OCI-M1 (cell line): ENCODE data around the gene CROCC2.

ENCODE experiments used
- DNase-seq: peaks from one replicate; lab custom pipeline; 2025; lab: John Stamatoyannopoulos, UW

CROCC2 gene

GRCh38 chr2:240906141-240906910 lies at the start of gene CROCC2:
TSS of gene CROCC2 (plus strand) at chr2:240906336. CDS start at chr2:240906514, 178 bp downstream.
- DNase-seq = no peak

GRCh38 chr2:240857039-240858008 lies 48.8 kb upstream of the CROCC2 start:
- DNase-seq = no peak

- DNase-seq = no peak
These were observed 47.8 kb upstream of the CROCC2 start for GRCh38 chr2:240858321-240858720.

GRCh38 chr2:240858871-240859270 lies 47.3 kb upstream of the CROCC2 start:
- DNase-seq = no peak

- DNase-seq = peak; percentile 3
These were observed 44.6 kb upstream of the CROCC2 start for GRCh38 chr2:240861547-240861946.

- no peak for DNase-seq
These were observed 41.7 kb upstream of the CROCC2 start for GRCh38 chr2:240864475-240864874.

- no peak for DNase-seq
These were observed 40.7 kb upstream of the CROCC2 start for GRCh38 chr2:240865391-240865790.

GRCh38 chr2:240868286-240869108 lies 37.6 kb upstream of the CROCC2 start, which contains the start of gene AGXT:
TSS of gene AGXT (plus strand) at chr2:240868824. CDS start at chr2:240868866, 42 bp downstream.
- peak; percentile 11 for DNase-seq

- no peak for DNase-seq
These were observed 36.8 kb upstream of the CROCC2 start for GRCh38 chr2:240869109-240869955.

- DNase-seq = no peak
These were observed 35.9 kb upstream of the CROCC2 start for GRCh38 chr2:240869956-240870875.

GRCh38 chr2:240871071-240871958 lies 34.8 kb upstream of the CROCC2 start:
- no peak for DNase-seq

GRCh38 chr2:240872317-240873097 lies 33.6 kb upstream of the CROCC2 start:
- no peak for DNase-seq

- DNase-seq = no peak
These were observed 32.9 kb upstream of the CROCC2 start for GRCh38 chr2:240873098-240873788.

- no peak for DNase-seq
These were observed 32.1 kb upstream of the CROCC2 start for GRCh38 chr2:240873805-240874714.

GRCh38 chr2:240874715-240875227 lies 31.4 kb upstream of the CROCC2 start:
- DNase-seq = no peak
